GM12865 (cell line): ENCODE results near the gene C2orf68.

ENCODE experiments used
- DNase-seq: peaks from one replicate; pipeline ENCODE4 v3.0.0; 2010; ENCODE audit warnings: low read depth
- H3K4me3 ChIP-seq: 2 replicates; pipeline ENCODE4 v1.5.1; 2011; ENCODE audit warnings: mild to moderate bottlenecking, low read depth, low read length, control low read depth
- TF ChIP-seq, protein P1 (sequence below): IDR thresholded peaks from 2 replicates; pipeline ENCODE4 v1.5.1; 2011; ENCODE audit warnings: low read length, control low read depth, low read depth, inconsistent platforms; ENCODE audit not compliant: insufficient read depth; ENCODE audit errors: missing control alignments

Gene C2orf68

GRCh38 chr2:85648619-85649018, 36.8 kb upstream of the C2orf68 start:
- DNase-seq = peak; percentile 46
- TF ChIP-seq, protein P1, sequence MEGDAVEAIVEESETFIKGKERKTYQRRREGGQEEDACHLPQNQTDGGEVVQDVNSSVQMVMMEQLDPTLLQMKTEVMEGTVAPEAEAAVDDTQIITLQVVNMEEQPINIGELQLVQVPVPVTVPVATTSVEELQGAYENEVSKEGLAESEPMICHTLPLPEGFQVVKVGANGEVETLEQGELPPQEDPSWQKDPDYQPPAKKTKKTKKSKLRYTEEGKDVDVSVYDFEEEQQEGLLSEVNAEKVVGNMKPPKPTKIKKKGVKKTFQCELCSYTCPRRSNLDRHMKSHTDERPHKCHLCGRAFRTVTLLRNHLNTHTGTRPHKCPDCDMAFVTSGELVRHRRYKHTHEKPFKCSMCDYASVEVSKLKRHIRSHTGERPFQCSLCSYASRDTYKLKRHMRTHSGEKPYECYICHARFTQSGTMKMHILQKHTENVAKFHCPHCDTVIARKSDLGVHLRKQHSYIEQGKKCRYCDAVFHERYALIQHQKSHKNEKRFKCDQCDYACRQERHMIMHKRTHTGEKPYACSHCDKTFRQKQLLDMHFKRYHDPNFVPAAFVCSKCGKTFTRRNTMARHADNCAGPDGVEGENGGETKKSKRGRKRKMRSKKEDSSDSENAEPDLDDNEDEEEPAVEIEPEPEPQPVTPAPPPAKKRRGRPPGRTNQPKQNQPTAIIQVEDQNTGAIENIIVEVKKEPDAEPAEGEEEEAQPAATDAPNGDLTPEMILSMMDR = peak; percentile 38
- H3K4me3 ChIP-seq = no peak overlapping the region

DNA sequence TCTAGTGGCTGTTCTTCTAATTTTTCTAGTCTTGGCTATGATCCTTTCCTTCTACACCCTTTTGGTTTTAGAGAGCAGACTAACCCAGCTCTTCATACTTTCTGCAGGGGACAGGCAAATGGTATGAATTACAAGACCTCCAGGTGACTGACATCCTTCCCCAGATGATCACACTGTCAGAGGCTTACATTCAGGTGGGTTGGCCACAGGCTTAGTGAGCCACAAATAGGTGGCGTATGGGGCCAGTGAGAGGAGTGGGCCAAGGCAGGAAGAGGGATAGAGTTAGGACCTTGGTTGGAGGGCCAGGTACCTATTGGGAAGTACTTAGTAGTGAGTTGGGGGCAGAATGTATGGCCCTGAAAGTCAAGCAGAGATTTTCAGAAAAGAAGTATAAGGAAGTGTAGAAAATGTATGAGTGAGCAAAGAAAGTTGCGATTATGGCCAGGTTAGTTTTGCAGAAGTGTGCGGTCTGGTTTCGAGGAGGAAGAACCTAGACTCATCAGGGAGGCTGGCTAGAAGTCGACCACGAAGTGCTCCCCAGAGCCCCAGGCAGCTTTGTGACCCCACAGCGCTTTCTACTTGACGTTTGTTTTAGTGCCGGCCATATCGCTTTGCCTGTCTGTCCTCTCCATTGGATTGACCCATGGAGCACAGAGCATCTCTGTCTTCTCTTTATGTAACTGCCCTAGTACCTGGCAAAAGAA, 36.1 kb upstream of the C2orf68 start:
- TF ChIP-seq, protein P1 = no peak
- no peak overlapping the region for H3K4me3 ChIP-seq
- DNase-seq = peak; percentile 27

- no peak overlapping the region for H3K4me3 ChIP-seq
- TF ChIP-seq, protein P1 = no peak
- no peak for DNase-seq
Measured at GRCh38 chr2:85646166-85646565, 34.3 kb upstream of the C2orf68 start.

DNA sequence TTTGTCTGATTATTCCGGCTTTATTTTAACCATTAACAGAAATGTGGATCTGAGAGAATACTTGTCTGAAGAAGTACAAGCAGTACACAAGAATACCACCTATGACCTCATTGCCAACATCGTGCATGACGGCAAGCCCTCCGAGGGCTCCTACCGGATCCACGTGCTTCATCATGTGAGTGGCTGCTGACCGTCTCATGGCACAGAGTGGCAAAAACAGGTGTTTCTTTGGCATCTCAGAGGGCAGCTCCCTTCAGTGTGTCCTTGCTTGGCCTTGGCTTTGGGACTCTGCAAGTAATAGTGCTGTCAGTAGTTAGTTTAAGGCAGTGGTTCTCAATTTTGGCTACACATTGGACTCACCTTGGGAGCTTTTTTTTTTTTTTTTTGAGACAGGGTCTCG, 33.0 kb upstream of the C2orf68 start:
- DNase-seq = no peak
- H3K4me3 ChIP-seq = no peak overlapping the region
- TF ChIP-seq, protein P1 = no peak

- TF ChIP-seq, protein P1 = no peak
- peak; percentile 59 for DNase-seq
- H3K4me3 ChIP-seq = no peak overlapping the region
Measured at GRCh38 chr2:85642725-85643124, 30.9 kb upstream of the C2orf68 start.

DNA sequence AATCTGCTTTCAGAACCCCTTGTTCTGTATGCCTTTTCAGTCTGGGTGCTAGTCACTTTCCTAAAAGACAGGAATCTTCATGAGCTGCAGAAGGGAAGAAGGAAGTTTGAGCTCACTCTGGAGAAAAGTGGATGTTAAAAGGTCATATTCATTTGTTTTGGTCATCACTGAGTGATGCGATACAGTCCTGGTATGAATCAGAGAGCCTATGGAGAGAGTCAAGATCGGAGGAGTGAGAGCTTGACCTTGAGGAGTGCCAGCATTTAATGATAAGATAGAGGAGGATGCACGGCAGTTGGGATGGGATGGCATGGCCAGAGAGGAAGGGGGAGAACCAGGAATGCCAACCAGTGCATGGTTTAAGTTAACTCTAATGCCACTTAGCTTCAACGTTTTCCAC, 23.8 kb upstream of the C2orf68 start:
- H3K4me3 ChIP-seq = no peak overlapping the region
- TF ChIP-seq, protein P1 = no peak
- no peak for DNase-seq

DNA sequence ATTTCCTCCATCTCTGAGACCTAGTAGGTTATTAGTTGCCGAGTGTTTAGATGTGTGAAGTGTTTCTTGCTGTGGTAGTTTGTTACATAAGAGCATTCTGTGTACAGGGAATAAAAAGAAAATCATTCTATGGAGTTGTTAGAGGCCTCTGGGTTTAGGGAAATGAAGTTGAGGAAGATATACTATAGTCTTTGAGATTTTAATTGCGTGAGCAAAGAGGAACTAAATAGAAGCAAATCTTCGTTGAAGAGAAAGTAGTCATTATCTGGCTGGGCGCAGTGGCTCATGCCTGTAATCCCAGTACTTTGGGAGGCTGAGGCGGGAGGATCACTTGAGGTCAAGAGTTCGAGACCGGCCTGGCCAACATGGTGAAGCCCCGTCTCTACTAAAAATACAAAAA, 23.1 kb upstream of the C2orf68 start:
- TF ChIP-seq, protein P1 = no peak
- no peak for DNase-seq

More for the DNA sequence above, 23.1 kb upstream of the C2orf68 start:
- H3K4me3 ChIP-seq = no peak overlapping the region
